NCI-H748 (cell line): Measurements from ENCODE around the gene ATP9A.

ENCODE experiments used
- DNase-seq: peaks from one replicate; lab custom pipeline; 2025; ENCODE audit not compliant: unreplicated experiment; lab: John Stamatoyannopoulos, UW

Gene ATP9A

GRCh38 chr20:51634257-51634656 is 133.9 kb downstream of the ATP9A start:
- no peak for DNase-seq

DNA sequence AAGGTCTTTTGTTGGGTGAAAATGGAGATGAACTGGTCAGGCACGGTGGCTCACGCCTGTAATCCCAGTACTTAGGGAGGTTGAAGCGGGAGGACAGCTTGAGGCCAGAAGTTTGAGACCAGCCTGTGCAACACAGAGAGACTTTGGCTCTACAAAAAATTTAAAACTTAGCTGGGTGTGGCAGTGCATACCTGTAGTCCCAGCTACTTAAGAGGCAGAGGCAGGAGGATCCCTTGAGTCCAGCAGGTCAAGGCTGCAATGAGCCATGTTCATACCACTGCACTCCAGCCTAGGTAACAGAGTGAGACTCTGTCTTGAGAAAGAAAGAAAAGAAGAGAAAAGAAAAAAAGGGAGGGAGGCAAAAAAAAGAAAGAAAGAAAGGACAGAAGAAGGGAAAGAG is 134.8 kb downstream of the ATP9A start:
- no peak for DNase-seq

DNA sequence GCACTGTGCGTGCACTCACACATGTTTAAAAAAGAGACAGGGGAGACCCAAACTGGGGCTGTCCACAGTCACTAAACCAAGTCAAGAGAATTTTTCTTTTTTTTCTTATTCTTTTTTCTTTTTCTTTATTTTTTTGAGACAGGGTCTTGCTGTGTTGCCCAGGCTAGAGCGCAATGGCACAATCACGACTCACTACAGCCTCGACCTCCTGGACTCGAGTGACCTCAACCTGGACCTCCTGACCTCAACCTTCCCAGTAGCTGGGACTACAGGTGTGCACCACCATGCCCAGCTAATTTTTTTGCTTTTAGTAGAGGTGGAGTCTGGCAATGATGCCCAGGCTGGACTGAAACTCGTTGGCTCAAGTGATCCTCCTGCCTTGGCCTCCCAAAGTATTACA is 136.2 kb downstream of the ATP9A start:
- DNase-seq, result no peak

DNA sequence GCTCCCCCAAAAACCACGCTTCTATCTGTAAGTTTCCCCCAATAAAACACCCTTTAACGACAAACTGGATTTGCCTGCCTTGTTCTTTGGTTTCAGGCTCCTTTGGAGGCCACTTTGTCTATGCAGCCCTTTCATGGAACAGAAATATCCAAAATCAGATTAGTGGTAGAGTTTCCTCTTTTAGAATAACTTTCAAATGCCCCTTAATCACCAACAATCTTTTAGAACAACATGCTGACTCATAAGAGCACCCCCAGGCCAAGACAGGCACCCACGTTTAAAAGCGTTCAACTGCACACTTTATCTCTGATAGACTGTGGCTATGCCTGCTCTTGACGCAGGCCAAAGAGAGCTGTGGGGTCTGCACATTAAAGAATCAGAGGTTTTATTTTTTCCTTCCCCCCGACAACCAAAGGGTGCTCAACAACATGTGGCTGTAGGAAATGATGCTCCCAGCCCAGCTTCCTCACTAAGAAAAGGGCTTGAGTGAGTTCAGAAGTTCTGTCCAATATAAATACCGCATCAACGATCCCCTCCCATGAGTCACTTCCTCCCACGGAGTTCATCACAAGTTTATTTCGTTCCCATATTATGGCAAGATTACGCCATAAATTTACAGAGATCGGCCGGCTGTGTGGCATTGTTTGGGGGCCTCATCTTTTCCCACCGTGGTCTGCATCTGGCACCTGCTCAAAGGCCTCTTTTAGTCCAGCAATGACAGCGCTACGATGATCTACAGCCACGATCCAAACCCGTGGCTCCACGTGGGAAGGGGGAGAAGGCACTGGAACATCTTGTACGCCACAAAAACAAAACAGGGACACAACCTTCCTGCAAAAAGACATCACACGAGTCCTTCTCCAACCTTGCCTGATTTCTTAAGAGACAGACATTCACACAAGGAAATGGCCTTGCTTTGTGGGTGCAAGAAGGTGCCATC is 136.9 kb downstream of the ATP9A start:
- no peak for DNase-seq

DNA sequence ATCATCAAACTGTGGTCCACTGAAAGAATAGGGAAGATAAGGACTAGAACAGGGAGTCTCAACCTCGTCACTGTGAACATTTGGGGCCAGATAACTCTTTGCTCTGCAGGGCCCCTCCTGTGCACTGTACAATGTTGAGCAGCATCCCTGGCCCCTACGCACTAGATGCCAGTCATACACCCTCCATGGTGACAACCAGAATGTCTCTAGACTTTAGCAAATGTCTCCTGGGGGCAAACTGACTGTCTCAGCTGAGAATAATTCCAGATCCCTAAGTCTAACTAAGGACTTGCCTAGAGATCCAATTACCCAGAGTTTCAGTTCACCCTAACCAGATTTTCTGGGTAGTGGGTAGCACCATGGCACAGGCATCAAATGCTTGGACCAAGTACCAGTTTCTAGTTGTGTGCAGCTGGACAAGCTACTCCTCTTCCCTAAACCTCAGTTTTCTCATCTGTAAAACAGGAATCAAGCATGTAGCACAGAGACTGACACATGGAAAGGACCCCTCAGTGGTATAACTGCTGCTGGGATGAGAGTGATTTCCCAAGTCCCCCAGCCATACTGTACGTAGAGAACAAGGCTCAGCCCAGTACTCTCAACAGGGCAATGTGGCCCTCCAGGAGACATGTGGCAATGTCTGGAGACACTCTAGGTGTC is 138.7 kb downstream of the ATP9A start:
- DNase-seq, result no peak

GRCh38 chr20:51628533-51629398 is 139.4 kb downstream of the ATP9A start:
- DNase-seq, result no peak

GRCh38 chr20:51627586-51627985 is 140.6 kb downstream of the ATP9A start:
- DNase-seq, result no peak

GRCh38 chr20:51625105-51625504 is 143.1 kb downstream of the ATP9A start:
- no peak for DNase-seq

DNA sequence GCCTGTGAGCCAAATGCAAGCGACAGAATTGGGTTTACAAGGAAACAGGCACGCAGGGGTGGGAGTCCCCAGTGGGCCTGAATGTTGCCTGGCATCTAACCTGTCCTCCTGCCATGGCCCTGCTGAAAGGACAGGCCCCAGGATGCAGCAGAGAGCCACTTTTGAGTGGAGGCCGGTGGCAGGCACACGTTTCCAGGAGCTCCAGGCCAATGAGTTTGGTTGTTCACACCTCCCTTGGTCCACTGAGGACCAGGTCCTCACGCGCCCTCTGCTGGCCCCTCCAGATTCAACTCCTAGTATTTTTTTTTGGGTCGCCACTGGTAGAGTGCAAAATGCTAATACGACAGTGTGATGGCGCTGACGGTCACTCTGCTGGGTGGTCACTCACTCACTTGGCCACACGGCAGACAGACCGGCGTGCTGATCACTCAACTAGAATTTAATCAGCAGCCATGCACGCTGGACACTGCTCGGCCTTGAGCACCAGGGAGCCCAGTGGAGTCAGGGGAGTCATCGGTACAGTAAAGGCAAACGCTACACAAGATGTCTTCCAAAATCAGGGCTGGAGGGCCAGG is 143.9 kb downstream of the ATP9A start:
- DNase-seq, result peak; percentile 36

DNA sequence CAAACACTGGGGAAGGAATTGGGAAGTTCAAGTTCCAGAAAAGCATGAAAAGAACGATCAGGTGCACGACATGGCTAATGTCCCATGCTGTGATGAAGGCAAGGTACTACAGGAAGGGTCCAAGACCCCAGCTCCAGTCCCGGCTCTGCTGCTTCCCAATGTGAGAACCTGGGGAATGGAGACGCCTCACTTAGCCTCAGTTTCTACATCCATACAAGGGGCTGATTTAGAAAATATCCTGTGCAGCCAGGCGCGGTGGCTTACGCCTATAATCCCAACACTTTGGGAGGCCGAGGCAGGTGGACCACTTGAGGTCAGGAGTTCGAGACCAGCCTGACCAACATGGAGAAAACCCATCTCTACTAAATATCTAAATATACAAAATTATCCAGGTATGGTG is 144.9 kb downstream of the ATP9A start:
- DNase-seq, result no peak

GRCh38 chr20:51622004-51622874 is 146.0 kb downstream of the ATP9A start:
- no peak for DNase-seq

- no peak for DNase-seq
These were observed 147.8 kb downstream of the ATP9A start for GRCh38 chr20:51620432-51620831.

GRCh38 chr20:51616060-51616459 is 152.1 kb downstream of the ATP9A start:
- DNase-seq, result no peak

GRCh38 chr20:51614687-51615086 is 153.5 kb downstream of the ATP9A start:
- DNase-seq, result no peak

- no peak for DNase-seq
These were observed 154.6 kb downstream of the ATP9A start for GRCh38 chr20:51613580-51613979.

DNA sequence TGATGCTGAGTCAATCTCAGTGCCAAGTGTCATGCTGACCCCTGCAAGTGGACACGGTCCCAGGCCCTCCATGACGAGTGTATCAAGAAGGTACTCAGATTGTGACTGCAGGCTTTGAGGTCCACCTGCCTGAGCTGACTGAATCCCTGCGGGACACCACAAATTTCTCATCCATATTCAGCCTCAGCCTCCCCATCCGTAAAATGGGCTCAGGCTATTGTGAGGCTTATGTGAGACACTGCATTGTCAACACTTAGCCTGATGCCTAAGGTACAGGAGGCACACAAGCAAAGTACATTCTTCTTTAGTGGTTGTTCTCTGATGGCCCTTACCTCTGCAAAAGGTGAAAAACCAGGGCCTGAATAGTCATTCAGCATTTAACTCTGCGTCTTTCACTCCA is 155.3 kb downstream of the ATP9A start:
- no peak for DNase-seq

DNA sequence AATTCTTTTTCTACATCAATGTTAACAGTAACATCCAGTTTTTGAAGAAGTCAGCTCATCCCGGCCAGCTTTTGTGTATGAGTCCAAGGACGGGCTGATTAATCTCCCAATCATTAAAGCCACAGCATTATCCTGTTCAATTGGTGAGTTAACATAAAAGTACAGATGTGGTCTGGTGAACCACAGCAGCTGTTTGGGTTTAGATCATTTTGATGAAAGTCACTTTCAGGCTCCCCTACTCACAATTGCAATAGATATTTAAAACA is 156.6 kb downstream of the ATP9A start:
- no peak for DNase-seq

- DNase-seq, result no peak
These were observed 157.2 kb downstream of the ATP9A start for GRCh38 chr20:51610761-51611624.

DNA sequence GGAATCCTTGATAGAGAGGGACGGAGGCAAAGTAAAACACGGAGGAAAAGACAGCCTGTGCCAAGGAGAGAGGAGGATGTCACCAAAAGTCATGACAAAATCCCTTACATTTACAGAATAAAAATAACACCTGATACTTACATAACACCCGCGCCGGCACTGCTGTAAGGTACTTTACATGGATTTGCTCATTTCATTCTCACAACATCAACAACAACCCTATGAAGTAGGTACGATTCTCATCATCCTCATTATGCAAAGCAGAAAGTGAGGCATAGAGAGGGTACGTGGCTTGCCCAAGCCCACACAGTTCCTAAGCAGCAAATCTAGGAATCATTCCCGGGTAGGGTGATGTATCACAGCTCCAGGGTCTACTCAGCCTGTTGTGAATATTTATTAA is 158.1 kb downstream of the ATP9A start:
- DNase-seq, result no peak
